Adrenal gland (tissue), 5 donors: ENCODE data around the gene TUBA1B.

Source experiments
- POLR2A ChIP-seq, 2 donors: fragments of 450-650 bp; IDR thresholded peaks; one replicate each; pipeline ENCODE4 v1.6.1; 2017; ENCODE audit warnings: antibody characterized with exemption in 2 of 2, mild to moderate bottlenecking in 2 of 2, moderate library complexity in 1 of 2
- TF ChIP-seq, protein P1 (sequence below), 6 experiments: fragments of 450-650 bp in 4 of 6; fragments of 200-600 bp in 2 of 6; sonication (generic) in 1 of 6; IDR thresholded peaks; 1 replicate in 5 of 6; 2 replicates in 1 of 6; pipeline versions ENCODE4 v1.5.1 to v1.8.0; 2016 to 2021; ENCODE audit warnings: antibody characterized with exemption in 6 of 6, mild to moderate bottlenecking in 2 of 6, moderate library complexity in 1 of 6
- donor health status: DM: no; HTN: no; CAD: no.

DNA sequence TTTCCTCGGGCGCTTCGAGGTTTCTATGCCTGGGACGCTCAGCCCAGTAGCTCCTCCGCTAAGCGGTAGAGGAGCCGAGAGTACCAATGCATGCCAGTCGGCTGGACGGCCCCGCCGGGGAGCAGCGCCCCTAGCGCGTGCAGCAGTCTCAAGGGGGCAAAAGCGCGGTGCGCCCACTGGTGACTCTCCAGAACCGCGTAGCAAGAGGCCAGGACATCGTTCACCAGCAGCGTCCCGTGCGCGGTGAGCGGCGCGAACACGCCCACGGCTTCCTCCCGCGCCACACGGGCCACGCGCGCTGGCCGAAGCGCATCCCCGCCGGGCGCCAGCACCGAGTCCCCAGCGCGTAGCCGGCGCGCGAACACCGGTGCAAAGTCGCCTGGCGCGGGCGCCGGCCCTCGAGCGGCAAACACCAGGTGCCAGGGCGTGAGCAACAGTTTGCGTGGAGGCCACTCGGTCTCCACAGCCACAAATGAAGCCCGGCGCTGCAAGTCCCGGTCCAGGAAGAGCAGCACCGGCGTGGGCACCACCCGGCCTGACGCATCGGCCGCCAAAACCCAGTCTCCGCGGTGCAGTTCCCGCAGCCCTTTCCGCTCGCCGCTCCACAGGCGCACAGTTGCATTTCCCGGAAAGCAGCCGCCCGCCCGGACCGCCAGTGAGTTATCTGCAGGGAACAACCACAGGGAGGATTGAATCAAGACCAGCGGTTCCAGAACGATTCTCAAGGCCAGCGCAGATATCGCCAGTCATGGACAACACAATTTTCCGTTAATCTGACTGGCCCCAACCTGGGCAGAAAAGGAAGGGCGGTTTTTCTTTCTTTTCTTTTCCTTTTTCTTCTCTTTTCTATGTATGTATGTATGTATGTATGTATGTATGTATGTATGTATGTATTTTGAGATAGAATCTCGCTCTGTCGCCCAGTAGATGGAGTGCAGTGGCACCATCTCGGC, 41.1 kb downstream of the TUBA1B start:
- TF ChIP-seq, protein P1, sequence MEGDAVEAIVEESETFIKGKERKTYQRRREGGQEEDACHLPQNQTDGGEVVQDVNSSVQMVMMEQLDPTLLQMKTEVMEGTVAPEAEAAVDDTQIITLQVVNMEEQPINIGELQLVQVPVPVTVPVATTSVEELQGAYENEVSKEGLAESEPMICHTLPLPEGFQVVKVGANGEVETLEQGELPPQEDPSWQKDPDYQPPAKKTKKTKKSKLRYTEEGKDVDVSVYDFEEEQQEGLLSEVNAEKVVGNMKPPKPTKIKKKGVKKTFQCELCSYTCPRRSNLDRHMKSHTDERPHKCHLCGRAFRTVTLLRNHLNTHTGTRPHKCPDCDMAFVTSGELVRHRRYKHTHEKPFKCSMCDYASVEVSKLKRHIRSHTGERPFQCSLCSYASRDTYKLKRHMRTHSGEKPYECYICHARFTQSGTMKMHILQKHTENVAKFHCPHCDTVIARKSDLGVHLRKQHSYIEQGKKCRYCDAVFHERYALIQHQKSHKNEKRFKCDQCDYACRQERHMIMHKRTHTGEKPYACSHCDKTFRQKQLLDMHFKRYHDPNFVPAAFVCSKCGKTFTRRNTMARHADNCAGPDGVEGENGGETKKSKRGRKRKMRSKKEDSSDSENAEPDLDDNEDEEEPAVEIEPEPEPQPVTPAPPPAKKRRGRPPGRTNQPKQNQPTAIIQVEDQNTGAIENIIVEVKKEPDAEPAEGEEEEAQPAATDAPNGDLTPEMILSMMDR (IDR thresholded peaks at IDR 0.05) = no peak
- TF ChIP-seq POLR2A (IDR thresholded peaks at IDR 0.05) = no peak
